H1 (cell line): ENCODE measurements around the gene TMTC4.

Source experiments
- CBX5 ChIP-seq: fragments of 300-800, 300-1000 bp; sonication (generic); IDR thresholded peaks from 2 replicates; pipeline ENCODE4 v1.7.1; 2016; ENCODE audit warnings: antibody characterized with exemption, low read length, low read depth
- CREB1 ChIP-seq: IDR thresholded peaks from 2 replicates; pipeline ENCODE4 v1.6.1; 2012; ENCODE audit warnings: inconsistent platforms
- GABPA ChIP-seq: IDR thresholded peaks from 2 replicates; pipeline ENCODE4 v1.6.1; 2011; ENCODE audit warnings: mild to moderate bottlenecking, low read length, moderate library complexity, borderline replicate concordance; ENCODE audit not compliant: insufficient read depth
- TF ChIP-seq, protein P1 (sequence below), 3 experiments: IDR thresholded peaks; 1 replicate in 2 of 3; 2 replicates in 1 of 3; pipeline versions ENCODE4 v1.5.1 to v1.6.1; 2011; ENCODE audit warnings: low read length in 3 of 3, mild to moderate bottlenecking in 3 of 3, inconsistent platforms in 2 of 3, low read depth in 1 of 3, moderate library complexity in 1 of 3; ENCODE audit not compliant: insufficient read depth in 1 of 3; ENCODE audit errors: control extremely low read depth in 1 of 3
- TF ChIP-seq, protein P2 (sequence below): IDR thresholded peaks from 2 replicates; pipeline ENCODE4 v1.6.1; 2012; ENCODE audit warnings: inconsistent platforms

DNA sequence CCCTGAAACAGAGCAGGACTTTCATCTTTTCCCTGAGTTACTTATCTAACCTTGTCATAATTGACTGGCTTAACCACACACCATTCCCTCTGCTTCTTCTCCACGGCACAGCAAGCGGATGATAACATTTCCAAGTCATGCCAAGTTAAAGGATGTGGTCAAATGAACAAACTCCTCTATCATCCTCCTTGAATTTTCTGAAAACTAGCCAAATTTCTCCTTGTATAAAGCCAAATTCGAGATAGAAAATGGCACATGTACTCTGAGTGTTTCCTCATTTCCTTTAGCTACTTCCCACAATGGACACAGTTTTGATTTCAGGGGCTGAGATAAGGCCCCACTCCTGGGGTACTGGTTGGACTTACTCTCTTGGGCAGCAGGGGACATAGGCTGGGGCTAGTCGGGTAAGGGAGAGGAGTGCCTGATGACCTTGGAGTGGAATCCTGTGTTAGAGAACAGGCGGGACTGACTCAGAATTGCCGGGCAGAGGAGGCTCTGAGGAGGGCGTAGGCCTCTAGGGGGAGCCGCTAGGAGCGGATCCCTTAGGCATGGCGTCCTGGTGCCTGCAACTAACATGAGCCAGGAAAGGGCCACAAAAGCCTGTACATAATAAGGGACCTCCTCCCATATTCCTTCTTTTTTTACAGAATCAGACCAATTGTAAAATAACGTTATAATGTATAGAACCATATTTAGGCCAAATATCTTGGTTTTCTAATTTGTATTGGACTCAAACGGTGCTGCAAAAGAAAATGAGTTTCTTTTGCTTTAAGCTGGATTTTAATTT, 20.3 kb upstream of the TMTC4 start:
- TF ChIP-seq, protein P1, sequence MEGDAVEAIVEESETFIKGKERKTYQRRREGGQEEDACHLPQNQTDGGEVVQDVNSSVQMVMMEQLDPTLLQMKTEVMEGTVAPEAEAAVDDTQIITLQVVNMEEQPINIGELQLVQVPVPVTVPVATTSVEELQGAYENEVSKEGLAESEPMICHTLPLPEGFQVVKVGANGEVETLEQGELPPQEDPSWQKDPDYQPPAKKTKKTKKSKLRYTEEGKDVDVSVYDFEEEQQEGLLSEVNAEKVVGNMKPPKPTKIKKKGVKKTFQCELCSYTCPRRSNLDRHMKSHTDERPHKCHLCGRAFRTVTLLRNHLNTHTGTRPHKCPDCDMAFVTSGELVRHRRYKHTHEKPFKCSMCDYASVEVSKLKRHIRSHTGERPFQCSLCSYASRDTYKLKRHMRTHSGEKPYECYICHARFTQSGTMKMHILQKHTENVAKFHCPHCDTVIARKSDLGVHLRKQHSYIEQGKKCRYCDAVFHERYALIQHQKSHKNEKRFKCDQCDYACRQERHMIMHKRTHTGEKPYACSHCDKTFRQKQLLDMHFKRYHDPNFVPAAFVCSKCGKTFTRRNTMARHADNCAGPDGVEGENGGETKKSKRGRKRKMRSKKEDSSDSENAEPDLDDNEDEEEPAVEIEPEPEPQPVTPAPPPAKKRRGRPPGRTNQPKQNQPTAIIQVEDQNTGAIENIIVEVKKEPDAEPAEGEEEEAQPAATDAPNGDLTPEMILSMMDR (IDR thresholded peaks at IDR 0.05; ENCODE audit: control extremely low read depth in 1 of 3, insufficient read depth in 1 of 3, low read depth in 1 of 3, low read length in 3 of 3) = peak; percentile 72 to 86 (median 84)
- TF ChIP-seq, protein P2, sequence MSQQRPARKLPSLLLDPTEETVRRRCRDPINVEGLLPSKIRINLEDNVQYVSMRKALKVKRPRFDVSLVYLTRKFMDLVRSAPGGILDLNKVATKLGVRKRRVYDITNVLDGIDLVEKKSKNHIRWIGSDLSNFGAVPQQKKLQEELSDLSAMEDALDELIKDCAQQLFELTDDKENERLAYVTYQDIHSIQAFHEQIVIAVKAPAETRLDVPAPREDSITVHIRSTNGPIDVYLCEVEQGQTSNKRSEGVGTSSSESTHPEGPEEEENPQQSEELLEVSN = peak; percentile 55; the same call in 1 of the 2 replicates
- TF ChIP-seq CREB1 = no peak
- no peak for TF ChIP-seq CBX5
- TF ChIP-seq GABPA = no peak
